Neural cell (in vitro differentiated cells): ENCODE measurements around the gene RASL11B. TPM values are rescaled to one million over a fixed set of nuclear protein-coding genes. Genes with fewer than 3 reads are reported as not detected.

Source experiments
- H2AFZ ChIP-seq: fragments of 200-600, 300-800 bp; sonication (generic), shearing (Covaris generic); 2 replicates; pipeline ENCODE4 v1.6.0; 2014; ENCODE audit warnings: low read depth, mild to moderate bottlenecking, antibody characterized with exemption, low read length, moderate library complexity
- H3F3A ChIP-seq: fragments of 200-600 bp; shearing (Covaris generic); 2 replicates; pipeline ENCODE4 v1.6.1; 2016; ENCODE audit warnings: mild to moderate bottlenecking, moderate library complexity, mixed read lengths, antibody characterized with exemption, low read length; ENCODE audit not compliant: insufficient read depth, poor library complexity, severe bottlenecking
- H3K27ac ChIP-seq: fragments of 200-600, 300-800 bp; sonication (generic), shearing (Covaris generic); 2 replicates; pipeline ENCODE4 v1.5.1; 2014; ENCODE audit warnings: mild to moderate bottlenecking, low read length, moderate library complexity
- H3K27me3 ChIP-seq: fragments of 300-800, 200-600 bp; sonication (generic), shearing (Covaris generic); 2 replicates; pipeline ENCODE4 v1.6.0; 2014; ENCODE audit warnings: mild to moderate bottlenecking, low read depth, low read length, moderate library complexity; ENCODE audit not compliant: insufficient read depth
- H3K36me3 ChIP-seq: fragments of 300-800, 200-600 bp; sonication (generic), shearing (Covaris generic); 2 replicates; pipeline ENCODE4 v1.5.1; 2014; ENCODE audit warnings: mild to moderate bottlenecking, antibody characterized with exemption, low read length, moderate library complexity; ENCODE audit not compliant: insufficient read depth
- H3K4me2 ChIP-seq: fragments of 300-800, 200-600 bp; sonication (generic), shearing (Covaris generic); 2 replicates; pipeline ENCODE4 v1.6.0; 2014; ENCODE audit warnings: mild to moderate bottlenecking, low read length
- H3K4me3 ChIP-seq: fragments of 300-800, 200-600 bp; sonication (generic), shearing (Covaris generic); 2 replicates; pipeline ENCODE4 v1.5.1; 2014; ENCODE audit warnings: mild to moderate bottlenecking, low read length, moderate library complexity
- H3K79me2 ChIP-seq: fragments of 200-600 bp; shearing (Covaris generic); replicated peaks from 2 replicates; pipeline ENCODE4 v1.6.0; 2014; ENCODE audit warnings: mild to moderate bottlenecking, low read length, moderate library complexity; ENCODE audit not compliant: insufficient read depth
- H3K9ac ChIP-seq: fragments of 300-800, 200-600 bp; sonication (generic), shearing (Covaris generic); 2 replicates; pipeline ENCODE4 v1.6.1; 2016; ENCODE audit warnings: mild to moderate bottlenecking, low read length, mixed read lengths
- H3K9me2 ChIP-seq: fragments of 200-600 bp; shearing (Covaris generic); 2 replicates; pipeline ENCODE4 v1.6.1; 2016; ENCODE audit warnings: mild to moderate bottlenecking, low read length, mixed read lengths; ENCODE audit not compliant: insufficient read depth
- H3K9me3 ChIP-seq: fragments of 200-600, 300-800 bp; sonication (generic), shearing (Covaris generic); 2 replicates; pipeline ENCODE4 v1.6.1; 2016; ENCODE audit warnings: mild to moderate bottlenecking, mixed run types, low read length, moderate library complexity, mixed read lengths
- H4K20me1 ChIP-seq: fragments of 200-600 bp; shearing (Covaris generic); 2 replicates; pipeline ENCODE4 v1.6.1; 2016; ENCODE audit warnings: mild to moderate bottlenecking, mixed run types; ENCODE audit not compliant: insufficient read depth
- CTCF ChIP-seq: fragments of 450-650 bp; IDR thresholded peaks from 2 replicates; pipeline ENCODE4 v1.5.1; 2014; ENCODE audit warnings: antibody characterized with exemption, mild to moderate bottlenecking, moderate library complexity; ENCODE audit not compliant: poor library complexity, severe bottlenecking
- EP300 ChIP-seq: fragments of 450-650 bp; conservative IDR thresholded peaks from 2 replicates; pipeline ENCODE4 v1.6.1; 2014; ENCODE audit warnings: antibody characterized with exemption, mild to moderate bottlenecking, moderate library complexity; ENCODE audit not compliant: poor library complexity, severe bottlenecking
- EZH2 ChIP-seq: fragments of 200-600, 300-800 bp; shearing (Covaris generic), sonication (generic); IDR thresholded peaks from 2 replicates; pipeline ENCODE4 v1.6.1; 2014; ENCODE audit warnings: antibody characterized with exemption, low read length, borderline replicate concordance, mild to moderate bottlenecking; ENCODE audit not compliant: insufficient read depth, poor library complexity, severe bottlenecking
- MXI1 ChIP-seq: fragments of 450-650 bp; conservative IDR thresholded peaks from 2 replicates; pipeline ENCODE4 v1.6.1; 2014; ENCODE audit warnings: antibody characterized with exemption, mild to moderate bottlenecking; ENCODE audit not compliant: poor library complexity, severe bottlenecking
- POLR2AphosphoS5 ChIP-seq: IDR thresholded peaks from 2 replicates; pipeline ENCODE4 v1.6.1; 2012
- RAD21 ChIP-seq: fragments of 450-650 bp; conservative IDR thresholded peaks from 2 replicates; pipeline ENCODE4 v1.6.1; 2014; ENCODE audit warnings: antibody characterized with exemption, mild to moderate bottlenecking, moderate library complexity
- REST ChIP-seq: IDR thresholded peaks from 2 replicates; pipeline ENCODE4 v1.6.1; 2012; ENCODE audit warnings: borderline replicate concordance
- SMC3 ChIP-seq: fragments of 450-650 bp; conservative IDR thresholded peaks from 2 replicates; pipeline ENCODE4 v1.6.1; 2014; ENCODE audit warnings: antibody characterized with exemption, mild to moderate bottlenecking, moderate library complexity; ENCODE audit not compliant: poor library complexity
- TAF1 ChIP-seq: IDR thresholded peaks from 2 replicates; pipeline ENCODE4 v1.6.1; 2012; ENCODE audit warnings: low read depth
- polyA plus RNA-seq: library from polyadenylated mRNA; depleted of rRNA; stranded (reverse); fragments of >200 nt; gene quantifications from 2 replicates; pipeline ENCODE4 v1.2.3, GENCODE V29; 2014

RASL11B gene
- polyA plus RNA-seq, 1 donor from 2014 or later: 2.1 TPM

- no peaks in the 10 kb centered on the region for H3K36me3 ChIP-seq
- H3K27ac ChIP-seq: no peak overlapping the region
- H2AFZ ChIP-seq: no peak overlapping the region
- no peak overlapping the region for H3K9ac ChIP-seq
- TF ChIP-seq REST: no peak
- no peak for TF ChIP-seq TAF1
- no peak for TF ChIP-seq EP300
- TF ChIP-seq RAD21: no peak
- TF ChIP-seq EZH2: no peak
- TF ChIP-seq SMC3: no peak
- no peak for TF ChIP-seq MXI1
- no peak for TF ChIP-seq CTCF
- no peak for TF ChIP-seq POLR2AphosphoS5
- H3K79me2 ChIP-seq: no peaks in the 10 kb centered on the region
- H3K4me2 ChIP-seq: no peak overlapping the region
- H3K9me3 ChIP-seq: no peaks in the 10 kb centered on the region
- H4K20me1 ChIP-seq: no peaks in the 10 kb centered on the region
- H3K4me3 ChIP-seq: no peak overlapping the region
- H3K9me2 ChIP-seq: no peaks in the 10 kb centered on the region
- H3K27me3 ChIP-seq: no peaks in the 10 kb centered on the region
- H3F3A ChIP-seq: no peaks in the 10 kb centered on the region
Observed at GRCh38 chr4:52822583-52822971, 39.5 kb upstream of the RASL11B start.

GRCh38 chr4:52822972-52823701, 39.0 kb upstream of the RASL11B start:
- no peaks in the 10 kb centered on the region for H4K20me1 ChIP-seq
- H3K4me2 ChIP-seq: no peak overlapping the region
- no peaks in the 10 kb centered on the region for H3K9me2 ChIP-seq
- H2AFZ ChIP-seq: no peak overlapping the region
- no peaks in the 10 kb centered on the region for H3K9me3 ChIP-seq
- H3K79me2 ChIP-seq: no peaks in the 10 kb centered on the region
- TF ChIP-seq CTCF: no peak
- TF ChIP-seq MXI1: no peak
- TF ChIP-seq REST: no peak
- no peak for TF ChIP-seq POLR2AphosphoS5
- no peak for TF ChIP-seq RAD21
- no peak for TF ChIP-seq SMC3
- TF ChIP-seq TAF1: no peak
- no peak for TF ChIP-seq EP300
- no peak for TF ChIP-seq EZH2
- H3K36me3 ChIP-seq: no peaks in the 10 kb centered on the region
- no peak overlapping the region for H3K4me3 ChIP-seq
- H3F3A ChIP-seq: no peaks in the 10 kb centered on the region
- H3K27ac ChIP-seq: no peak overlapping the region
- no peak overlapping the region for H3K9ac ChIP-seq
- no peaks in the 10 kb centered on the region for H3K27me3 ChIP-seq
